GM18868 (cell line): ENCODE data around the gene KMT2C.
"Not testable (repeated sequence)": the region's sequence is repeated elsewhere in the genome, so short reads cannot be mapped to it uniquely, and the experiment has no call there.

Experiments used
- ATAC-seq: cut with Tn5 transposase; IDR thresholded peaks from one replicate; pipeline ENCODE4 v1.9.1; 2021; ENCODE audit warnings: mild to moderate bottlenecking, moderate library complexity; ENCODE audit not compliant: unreplicated experiment

Gene KMT2C

GRCh38 chr7:152328234-152328633, 107.6 kb downstream of the KMT2C start:
- ATAC-seq, result no peak

- ATAC-seq, result no peak
Observed at GRCh38 chr7:152315845-152316244, 120.0 kb downstream of the KMT2C start.

GRCh38 chr7:152313831-152314604, 121.8 kb downstream of the KMT2C start:
- ATAC-seq, result no peak

GRCh38 chr7:152313217-152313616, 122.6 kb downstream of the KMT2C start:
- no peak for ATAC-seq

- ATAC-seq, result no peak
Observed at GRCh38 chr7:152312316-152312715, 123.5 kb downstream of the KMT2C start.

GRCh38 chr7:152307902-152308301, 127.9 kb downstream of the KMT2C start:
- no peak for ATAC-seq

- not testable (repeated sequence) for ATAC-seq
Observed at GRCh38 chr7:152299542-152300143, 136.2 kb downstream of the KMT2C start.

GRCh38 chr7:152292897-152293296, 142.9 kb downstream of the KMT2C start:
- no peak for ATAC-seq

GRCh38 chr7:152286972-152287371, 148.8 kb downstream of the KMT2C start:
- ATAC-seq, result not testable (repeated sequence)

- not testable (repeated sequence) for ATAC-seq
Observed at GRCh38 chr7:152286219-152286618, 149.6 kb downstream of the KMT2C start.

- not testable (repeated sequence) for ATAC-seq
Observed at GRCh38 chr7:152284998-152285397, 150.8 kb downstream of the KMT2C start.

- ATAC-seq, result not testable (repeated sequence)
Observed at GRCh38 chr7:152277687-152278086, 158.1 kb downstream of the KMT2C start.

- ATAC-seq, result not testable (repeated sequence)
Observed at GRCh38 chr7:152270427-152270826, 165.4 kb downstream of the KMT2C start.

- not testable (repeated sequence) for ATAC-seq
Observed at GRCh38 chr7:152266859-152267258, 168.9 kb downstream of the KMT2C start.

- ATAC-seq, result not testable (repeated sequence)
Observed at GRCh38 chr7:152264915-152265314, 170.9 kb downstream of the KMT2C start.

- ATAC-seq, result not testable (repeated sequence)
Observed at GRCh38 chr7:152262146-152262545, 173.7 kb downstream of the KMT2C start.

- not testable (repeated sequence) for ATAC-seq
Observed at GRCh38 chr7:152259645-152260044, 176.2 kb downstream of the KMT2C start.

GRCh38 chr7:152247851-152248250, 188.0 kb downstream of the KMT2C start:
- not testable (repeated sequence) for ATAC-seq

- ATAC-seq, result not testable (repeated sequence)
Observed at GRCh38 chr7:152245417-152245816, 190.4 kb downstream of the KMT2C start.

- not testable (repeated sequence) for ATAC-seq
Observed at GRCh38 chr7:152243464-152243863, 192.3 kb downstream of the KMT2C start.

GRCh38 chr7:152241301-152241700, 194.5 kb downstream of the KMT2C start:
- ATAC-seq, result not testable (repeated sequence)

- not testable (repeated sequence) for ATAC-seq
Observed at GRCh38 chr7:152236306-152236705, 199.5 kb downstream of the KMT2C start.
